Endodermal cell (in vitro differentiated cells): Measurements from ENCODE around the gene ETNPPL. TPM values are rescaled to one million over a fixed set of nuclear protein-coding genes. Genes with fewer than 3 reads are reported as not detected.

Source experiments
- DNase-seq: peaks from one replicate; pipeline ENCODE4 v3.0.0-alpha.2; 2017
- H3K27ac ChIP-seq: 2 replicates; pipeline ENCODE4 v1.5.1; 2013; ENCODE audit warnings: mild to moderate bottlenecking, low read depth, low read length, moderate library complexity
- H3K27me3 ChIP-seq: 2 replicates; pipeline ENCODE4 v1.6.1; 2013; ENCODE audit warnings: mild to moderate bottlenecking, low read length, moderate library complexity; ENCODE audit not compliant: insufficient read depth, control insufficient read depth, poor library complexity, severe bottlenecking
- H3K36me3 ChIP-seq: 2 replicates; pipeline ENCODE4 v1.7.0; 2013; ENCODE audit warnings: mild to moderate bottlenecking, low read length, moderate library complexity; ENCODE audit not compliant: control insufficient read depth, insufficient read depth
- H3K4me1 ChIP-seq: one replicate; pipeline ENCODE4 v1.7.0; 2013; ENCODE audit warnings: low read length; ENCODE audit not compliant: control insufficient read depth, insufficient read depth
- H3K4me3 ChIP-seq: 2 replicates; pipeline ENCODE4 v1.5.1; 2013; ENCODE audit warnings: mild to moderate bottlenecking, low read length, moderate library complexity
- H3K9ac ChIP-seq: 2 replicates; pipeline ENCODE4 v1.6.1; 2013; ENCODE audit warnings: mild to moderate bottlenecking, low read length, moderate library complexity; ENCODE audit not compliant: poor library complexity, severe bottlenecking; ENCODE audit errors: extremely low read depth
- H3K9me3 ChIP-seq: 2 replicates; pipeline ENCODE4 v1.6.1; 2013; ENCODE audit warnings: mild to moderate bottlenecking, low read length, moderate library complexity; ENCODE audit not compliant: control insufficient read depth
- H3K27ac Mint-ChIP-seq: 2 replicates; pipeline ENCODE4 v1.8.0; 2020; ENCODE audit warnings: mixed read lengths
- H3K27me3 Mint-ChIP-seq: 2 replicates; pipeline ENCODE4 v1.8.0; 2021; ENCODE audit warnings: mild to moderate bottlenecking, mixed read lengths; ENCODE audit not compliant: insufficient read depth
- H3K36me3 Mint-ChIP-seq: 2 replicates; pipeline ENCODE4 v1.8.0; 2020; ENCODE audit warnings: low read depth, mixed read lengths
- H3K4me1 Mint-ChIP-seq: 2 replicates; pipeline ENCODE4 v1.8.0; 2020; ENCODE audit warnings: mixed read lengths
- H3K4me3 Mint-ChIP-seq: 2 replicates; pipeline ENCODE4 v1.8.0; 2020; ENCODE audit warnings: mild to moderate bottlenecking, moderate library complexity, mixed read lengths
- H3K9me3 Mint-ChIP-seq: 2 replicates; pipeline ENCODE4 v1.8.0; 2020; ENCODE audit warnings: mild to moderate bottlenecking, mixed read lengths
- CTCF ChIP-seq: fragments of 200-600 bp; sonication (generic); conservative IDR thresholded peaks from 2 replicates; pipeline ENCODE4 v1.5.0; 2021; ENCODE audit warnings: antibody characterized with exemption, mild to moderate bottlenecking
- WGBS, 2 experiments: methylation state at CpG; one replicate each; pipeline versions ENCODE4 v1.1.5 to v1.1.7; 2013; ENCODE audit warnings: missing lambda C conversion rate in 2 of 2, mixed read lengths in 1 of 2; ENCODE audit not compliant: insufficient coverage in 1 of 2, insufficient read length in 1 of 2; 5-methylcytosine and 5-hydroxymethylcytosine counted together
- total RNA-seq, 2 donors: library from RNA; stranded (reverse); fragmentation: NEBNext Ultra II Directional in 1 of 2; extraction: Animal tissue kit (Norgen Biotek cat#: 25700) in 1 of 2; gene quantifications; 2 replicates in 1 of 2; 3 replicates in 1 of 2; pipeline ENCODE4 v1.2.1, GENCODE V29; 2021

ETNPPL gene
- total RNA-seq, 2 donors from 2014 or later: 9.6 to 13.2 TPM

GRCh38 chr4:108731006-108731405 lies 31.8 kb downstream of the ETNPPL start:
- Histone ChIP-seq H3K4me3 (no peak overlapping the region), H3K27ac (no peak overlapping the region), H3K9me3 (peaks cover 24% of the 10 kb centered on the region), H3K4me1 (no peaks in the 10 kb centered on the region), H3K9ac (no peak overlapping the region), H3K36me3 (no peaks in the 10 kb centered on the region), H3K27me3 (no peaks in the 10 kb centered on the region)
- no peak for TF ChIP-seq CTCF
- H3K27me3 Mint-ChIP-seq: no peaks in the 10 kb centered on the region
- DNase-seq: no peak
- H3K4me3 Mint-ChIP-seq: no peak overlapping the region
- H3K27ac Mint-ChIP-seq: no peak overlapping the region
- 93 to 100% methylated on average over 1 to 3 of the region's 3 CpGs for WGBS, 2 experiments
- no peaks in the 10 kb centered on the region for H3K36me3 Mint-ChIP-seq
- peaks cover 32% of the 10 kb centered on the region for H3K9me3 Mint-ChIP-seq
- H3K4me1 Mint-ChIP-seq: no peaks in the 10 kb centered on the region

GRCh38 chr4:108730579-108730978 lies 32.3 kb downstream of the ETNPPL start:
- no peak for TF ChIP-seq CTCF
- Histone ChIP-seq H3K27me3 (no peaks in the 10 kb centered on the region), H3K4me1 (no peaks in the 10 kb centered on the region), H3K36me3 (no peaks in the 10 kb centered on the region), H3K9ac (no peak overlapping the region), H3K27ac (no peak overlapping the region), H3K4me3 (no peak overlapping the region), H3K9me3 (peaks cover 27% of the 10 kb centered on the region)
- 89 to 95% methylated on average over 1 of the region's 1 CpG for WGBS, 2 experiments
- H3K4me3 Mint-ChIP-seq: no peak overlapping the region
- H3K36me3 Mint-ChIP-seq: no peaks in the 10 kb centered on the region
- H3K27me3 Mint-ChIP-seq: no peaks in the 10 kb centered on the region
- no peak overlapping the region for H3K27ac Mint-ChIP-seq
- no peaks in the 10 kb centered on the region for H3K4me1 Mint-ChIP-seq
- no peak for DNase-seq
- peaks cover 37% of the 10 kb centered on the region for H3K9me3 Mint-ChIP-seq

- TF ChIP-seq CTCF: no peak
- Histone ChIP-seq H3K4me3 (no peak overlapping the region), H3K27ac (no peak overlapping the region), H3K4me1 (no peaks in the 10 kb centered on the region), H3K9me3 (peaks cover 34% of the 10 kb centered on the region), H3K9ac (no peak overlapping the region), H3K36me3 (no peaks in the 10 kb centered on the region), H3K27me3 (no peaks in the 10 kb centered on the region)
- H3K9me3 Mint-ChIP-seq: peaks cover 43% of the 10 kb centered on the region
- 92% methylated on average over 1 of the region's 1 CpG; no CpG with 5 or more reads in 1 of the 2 experiments for WGBS, 2 experiments
- no peaks in the 10 kb centered on the region for H3K27me3 Mint-ChIP-seq
- no peak for DNase-seq
- H3K27ac Mint-ChIP-seq: no peak overlapping the region
- no peaks in the 10 kb centered on the region for H3K36me3 Mint-ChIP-seq
- H3K4me1 Mint-ChIP-seq: no peaks in the 10 kb centered on the region
- no peak overlapping the region for H3K4me3 Mint-ChIP-seq
These were observed 33.1 kb downstream of the ETNPPL start for GRCh38 chr4:108729731-108730130.
